Testis (tissue), 2 donors: Measurements from ENCODE around the gene TLE5.

Source experiments
- CTCF ChIP-seq, 3 experiments: fragments of 450-650 bp in 2 of 3; fragments of 200-600 bp in 1 of 3; sonication (generic) in 1 of 3; IDR thresholded peaks; one replicate each; pipeline ENCODE4 v1.5.1; 2016 to 2019; ENCODE audit warnings: antibody characterized with exemption in 3 of 3, mild to moderate bottlenecking in 2 of 3, moderate library complexity in 1 of 3
- POLR2A ChIP-seq: fragments of 450-650 bp; IDR thresholded peaks from one replicate; pipeline ENCODE4 v1.6.1; 2017; ENCODE audit warnings: antibody characterized with exemption, mild to moderate bottlenecking, moderate library complexity

- no peak for TF ChIP-seq CTCF (IDR thresholded peaks at IDR 0.05)
- no peak for TF ChIP-seq POLR2A
These were observed 33.3 kb upstream of the TLE5 start for GRCh38 chr19:3095441-3096191.
